Mesodermal cell (in vitro differentiated cells): Measurements from ENCODE around the gene KAZN.
A peak's percentile ranks its signal among the peaks of the same experiment; 100 is the strongest.

Experiments
- H3K27ac ChIP-seq: 2 replicates; pipeline ENCODE4 v1.7.0; 2013; ENCODE audit warnings: mild to moderate bottlenecking, low read depth, low read length, moderate library complexity; ENCODE audit not compliant: severe bottlenecking
- H3K36me3 ChIP-seq: 2 replicates; pipeline ENCODE4 v1.7.1; 2013; ENCODE audit warnings: mild to moderate bottlenecking, low read length, moderate library complexity; ENCODE audit not compliant: control insufficient read depth, insufficient read depth
- H3K4me1 ChIP-seq: one replicate; pipeline ENCODE4 v1.7.1; 2013; ENCODE audit warnings: mild to moderate bottlenecking, low read length; ENCODE audit not compliant: insufficient read depth, control insufficient read depth, poor library complexity, severe bottlenecking
- H3K4me3 ChIP-seq: 2 replicates; pipeline ENCODE4 v1.7.0; 2013; ENCODE audit warnings: low read length, control low read depth, mild to moderate bottlenecking; ENCODE audit not compliant: insufficient read depth, poor library complexity, severe bottlenecking; ENCODE audit errors: extremely low read depth
- H3K9me3 ChIP-seq: 2 replicates; pipeline ENCODE4 v1.7.1; 2013; ENCODE audit warnings: mild to moderate bottlenecking, low read length, moderate library complexity; ENCODE audit not compliant: control insufficient read depth
- WGBS, 2 experiments: methylation state at CpG; one replicate each; pipeline ENCODE4 v1.1.5; 2013; ENCODE audit warnings: missing lambda C conversion rate in 2 of 2; ENCODE audit not compliant: insufficient coverage in 2 of 2; 5-methylcytosine and 5-hydroxymethylcytosine counted together

The KAZN gene

DNA sequence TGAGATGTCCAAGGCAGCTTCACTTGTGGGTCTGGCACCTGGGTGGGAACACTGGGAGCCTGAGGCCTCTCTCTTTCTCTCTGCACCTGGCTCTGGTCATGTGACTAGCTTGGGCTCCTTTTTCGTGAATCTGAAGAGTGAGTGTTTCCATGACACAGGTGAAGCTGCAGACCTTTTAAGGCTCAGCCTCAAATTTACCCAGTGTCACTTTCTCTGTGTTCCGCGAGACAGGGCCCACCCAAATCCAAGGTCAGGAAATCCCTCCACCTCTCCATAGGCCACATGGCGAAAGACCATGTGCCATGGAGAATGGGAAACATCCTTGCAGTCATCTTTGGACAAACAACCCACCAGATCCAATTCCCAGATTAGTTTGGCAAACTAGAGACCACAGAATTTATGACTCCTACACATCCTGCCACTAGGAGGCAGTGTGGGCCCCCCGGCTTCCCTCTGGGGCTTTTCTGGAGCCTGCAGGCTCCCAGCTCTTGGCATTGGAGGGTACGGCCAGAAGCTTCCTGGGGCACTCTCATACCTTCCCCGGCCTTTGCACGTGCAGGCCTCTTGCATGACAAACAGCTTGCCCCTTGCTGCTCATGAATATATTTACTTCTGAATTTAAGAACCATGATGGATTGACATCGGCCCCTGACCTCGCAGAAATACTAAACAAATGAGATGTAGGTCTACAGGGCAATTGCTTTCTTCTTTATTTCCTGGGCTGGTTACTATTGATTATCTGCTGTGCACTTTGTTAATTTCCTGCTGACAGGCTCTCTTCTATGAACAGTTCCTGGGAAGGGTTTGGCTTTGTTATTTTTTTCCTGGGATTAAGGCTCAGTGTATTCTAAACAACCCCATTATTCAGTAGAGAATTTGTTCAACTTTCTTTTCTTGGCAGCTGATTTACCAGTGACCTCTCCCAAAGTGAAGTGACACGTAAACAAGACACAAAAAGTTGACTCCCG lies 180.7 kb downstream of the KAZN start:
- 67 to 75% methylated on average over 8 to 10 of the region's 12 CpGs for WGBS, 2 experiments
- H3K36me3 ChIP-seq, result no peaks in the 10 kb centered on the region
- peaks cover 6% of the 10 kb centered on the region for H3K4me1 ChIP-seq
- no peak overlapping the region for H3K27ac ChIP-seq
- H3K9me3 ChIP-seq, result no peaks in the 10 kb centered on the region
- no peak overlapping the region for H3K4me3 ChIP-seq

DNA sequence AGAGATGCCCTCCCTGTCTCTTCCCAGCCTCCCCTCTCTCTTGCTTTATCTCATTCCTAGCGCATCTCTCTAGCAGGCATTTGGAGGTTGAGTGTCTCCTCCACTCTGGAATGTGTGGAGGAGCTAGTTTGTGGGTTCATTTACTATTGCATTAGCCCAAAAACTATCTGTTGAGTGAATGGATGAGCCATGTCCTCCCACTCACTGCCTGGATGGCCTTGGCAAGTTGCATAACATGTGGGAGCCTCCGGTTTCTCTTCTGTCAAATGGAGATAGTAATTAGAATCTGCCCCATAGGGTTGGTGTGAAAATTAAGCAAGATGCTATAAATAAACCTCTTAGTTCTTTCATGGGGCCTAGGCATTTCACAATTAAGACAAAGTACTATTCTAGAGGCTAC lies 181.8 kb downstream of the KAZN start:
- no peak overlapping the region for H3K27ac ChIP-seq
- H3K4me3 ChIP-seq, result no peak overlapping the region
- no peaks in the 10 kb centered on the region for H3K36me3 ChIP-seq
- no peaks in the 10 kb centered on the region for H3K9me3 ChIP-seq
- peaks cover 6% of the 10 kb centered on the region for H3K4me1 ChIP-seq
- WGBS, 2 experiments, result 100% methylated on average over 1 of the region's 2 CpGs; no CpG with 5 or more reads in 1 of the 2 experiments

DNA sequence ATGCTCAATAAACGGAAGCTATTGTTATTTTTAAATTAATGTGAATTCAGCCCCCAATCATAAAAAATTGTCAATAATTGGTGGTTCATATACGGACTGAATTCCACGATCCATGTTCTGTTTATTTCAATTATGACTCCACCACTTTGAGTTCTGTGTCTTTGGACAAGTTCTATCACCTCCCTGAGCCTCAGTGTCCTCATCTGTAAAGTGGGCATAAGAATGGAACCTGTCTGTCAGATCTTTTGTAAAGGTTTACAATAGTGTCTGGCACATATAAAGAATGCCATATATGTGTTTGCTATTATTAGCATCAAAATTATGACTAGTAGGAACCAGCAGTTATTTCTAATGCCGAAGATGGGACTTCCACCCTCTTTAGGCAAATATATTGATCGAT lies 183.3 kb downstream of the KAZN start:
- no peak overlapping the region for H3K27ac ChIP-seq
- peaks cover 6% of the 10 kb centered on the region for H3K4me1 ChIP-seq
- H3K4me3 ChIP-seq, result no peak overlapping the region
- no peaks in the 10 kb centered on the region for H3K36me3 ChIP-seq
- 88 to 100% methylated on average over 1 to 3 of the region's 5 CpGs for WGBS, 2 experiments
- H3K9me3 ChIP-seq, result no peaks in the 10 kb centered on the region

DNA sequence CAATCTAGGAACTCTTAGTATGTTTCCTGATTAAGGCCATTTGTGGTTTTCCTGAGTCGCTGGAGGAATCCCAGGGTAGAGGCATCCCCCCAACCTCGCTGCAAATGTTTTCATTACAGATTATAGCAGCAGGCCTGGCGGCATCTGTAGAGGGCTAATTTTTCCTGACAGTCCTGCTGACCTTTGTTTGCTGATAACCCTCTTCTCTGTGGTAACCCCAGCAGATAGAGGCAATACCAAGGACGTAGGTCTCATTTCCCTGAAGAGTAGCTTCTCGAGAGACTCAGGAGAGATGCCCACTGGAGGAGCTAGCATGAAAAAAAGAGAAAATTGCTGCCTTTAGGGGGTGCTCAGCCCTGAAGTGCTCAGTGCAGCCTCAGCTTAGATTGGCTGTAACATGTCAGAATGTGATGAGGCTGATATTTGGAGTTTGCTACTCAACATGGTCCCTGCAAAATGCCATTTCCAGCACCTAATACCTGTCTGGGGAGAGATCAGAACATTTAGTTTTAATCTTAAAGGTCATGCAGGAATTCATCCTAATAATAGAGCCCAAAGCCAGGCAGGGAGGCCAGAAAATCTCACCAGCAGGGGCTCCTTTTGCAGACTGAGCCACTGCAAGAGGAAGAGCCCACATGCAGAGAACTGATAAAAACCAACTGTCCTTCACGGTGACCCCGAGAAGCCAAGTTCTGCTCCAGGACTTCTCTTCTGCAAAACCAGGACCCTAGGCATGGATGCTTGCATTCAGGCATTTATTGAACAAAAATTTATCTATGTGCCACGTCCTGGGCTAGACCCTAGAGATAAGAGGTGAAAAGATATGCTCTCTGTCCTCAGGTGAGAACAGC lies 184.5 kb downstream of the KAZN start:
- 46 to 49% methylated on average over 7 of the region's 8 CpGs for WGBS, 2 experiments
- no peaks in the 10 kb centered on the region for H3K9me3 ChIP-seq
- no peak overlapping the region for H3K4me3 ChIP-seq
- H3K27ac ChIP-seq, result peak overlapping the region; percentile 11
- no peaks in the 10 kb centered on the region for H3K36me3 ChIP-seq
- peaks cover 6% of the 10 kb centered on the region for H3K4me1 ChIP-seq

DNA sequence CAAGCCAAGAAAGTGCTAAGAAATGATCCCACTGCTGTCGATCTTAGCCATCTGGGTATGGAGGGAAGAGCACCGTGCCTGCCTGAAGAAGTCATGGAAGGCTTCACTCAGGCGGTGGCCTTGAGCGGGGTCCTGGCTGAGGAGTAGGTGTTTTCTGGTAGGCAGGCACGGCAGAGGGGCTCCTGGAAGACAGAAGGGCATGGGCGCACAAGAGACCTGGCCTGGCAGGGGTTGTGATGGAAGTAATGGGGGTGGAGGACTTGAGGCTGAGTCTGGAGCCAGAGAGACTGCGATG lies 185.1 kb downstream of the KAZN start:
- H3K36me3 ChIP-seq, result no peaks in the 10 kb centered on the region
- 94 to 96% methylated on average over 6 to 7 of the region's 7 CpGs for WGBS, 2 experiments
- no peak overlapping the region for H3K4me3 ChIP-seq
- H3K9me3 ChIP-seq, result no peaks in the 10 kb centered on the region
- peaks cover 6% of the 10 kb centered on the region for H3K4me1 ChIP-seq
- H3K27ac ChIP-seq, result no peak overlapping the region

DNA sequence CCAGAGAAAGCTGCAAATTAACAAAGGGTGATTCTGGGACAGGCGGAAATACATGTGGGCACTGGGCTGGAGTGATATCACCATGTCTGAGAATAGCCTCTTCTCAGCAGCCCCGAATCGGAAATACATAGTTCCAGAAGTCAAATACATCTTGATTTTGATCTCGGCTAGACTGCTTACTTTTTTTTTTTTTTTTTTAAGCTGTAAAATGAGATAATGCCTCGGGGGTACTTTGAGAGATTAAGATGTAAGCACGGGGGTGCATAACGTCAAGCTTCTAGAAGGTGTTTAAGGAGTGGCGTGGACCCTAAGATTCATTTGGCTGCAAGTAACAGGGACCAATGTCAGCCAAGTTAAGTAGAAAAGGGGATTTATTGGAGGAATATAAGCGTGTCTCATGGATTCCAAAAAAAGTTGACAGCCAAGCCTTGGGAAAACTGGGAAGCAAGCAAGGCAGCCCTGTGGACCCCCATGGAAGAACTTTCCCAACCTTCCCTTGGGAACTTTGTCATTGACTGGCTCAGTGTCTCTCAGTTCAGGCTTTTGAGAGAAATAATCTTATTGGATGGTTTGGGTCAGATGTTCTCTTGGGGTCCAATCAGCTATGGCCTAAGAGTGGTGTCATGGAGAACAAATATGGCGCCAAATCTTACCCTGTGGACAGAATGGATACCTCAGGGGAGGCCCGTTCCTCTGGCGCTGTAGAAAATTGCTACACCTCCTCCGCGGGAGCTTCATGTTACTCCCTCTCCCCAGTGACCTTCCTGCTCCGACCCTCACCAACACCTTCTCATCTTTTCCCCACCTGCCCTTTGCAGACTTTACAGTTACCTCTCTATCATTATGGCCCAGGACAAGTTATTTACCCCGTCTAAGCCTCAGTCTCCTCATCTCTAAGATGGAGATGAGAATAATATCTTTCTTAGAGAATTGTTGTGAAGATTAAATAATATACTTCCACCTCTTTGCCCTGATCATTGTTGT lies 186.6 kb downstream of the KAZN start:
- H3K4me3 ChIP-seq, result no peak overlapping the region
- H3K4me1 ChIP-seq, result peaks cover 6% of the 10 kb centered on the region
- H3K9me3 ChIP-seq, result no peaks in the 10 kb centered on the region
- no peak overlapping the region for H3K27ac ChIP-seq
- no peaks in the 10 kb centered on the region for H3K36me3 ChIP-seq
- WGBS, 2 experiments, result 95 to 97% methylated on average over 10 to 12 of the region's 16 CpGs

DNA sequence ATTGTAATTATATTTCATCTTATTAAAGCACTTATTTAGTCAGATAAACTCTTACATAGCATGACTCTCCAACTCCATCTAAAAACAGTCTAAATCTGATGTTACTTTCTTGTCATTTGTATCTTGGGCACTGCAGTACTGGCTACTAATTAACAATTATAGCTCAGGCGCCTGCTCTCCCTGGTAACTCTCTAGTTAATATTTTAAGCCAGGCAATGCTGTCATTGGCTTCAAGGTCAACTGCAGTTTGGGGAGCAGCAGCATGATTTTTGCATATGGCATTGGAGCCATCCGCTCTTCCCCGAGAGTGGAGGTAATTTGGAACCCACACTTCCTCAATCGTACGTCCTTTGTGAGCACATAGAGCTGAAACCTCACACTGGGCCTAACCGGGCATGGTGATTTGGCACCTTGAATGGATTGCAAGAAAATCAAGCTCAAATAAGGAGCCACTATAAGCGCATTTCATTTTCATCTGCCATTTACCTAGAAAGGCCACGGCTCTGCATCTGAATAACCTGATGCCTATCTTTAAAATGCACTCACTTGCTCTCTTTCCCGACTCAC lies 187.7 kb downstream of the KAZN start:
- Histone ChIP-seq H3K4me3 (no peak overlapping the region), H3K27ac (no peak overlapping the region), H3K36me3 (no peaks in the 10 kb centered on the region), H3K9me3 (no peaks in the 10 kb centered on the region), H3K4me1 (peaks cover 6% of the 10 kb centered on the region)
- WGBS, 2 experiments, result 93 to 94% methylated on average over 8 to 9 of the region's 9 CpGs

DNA sequence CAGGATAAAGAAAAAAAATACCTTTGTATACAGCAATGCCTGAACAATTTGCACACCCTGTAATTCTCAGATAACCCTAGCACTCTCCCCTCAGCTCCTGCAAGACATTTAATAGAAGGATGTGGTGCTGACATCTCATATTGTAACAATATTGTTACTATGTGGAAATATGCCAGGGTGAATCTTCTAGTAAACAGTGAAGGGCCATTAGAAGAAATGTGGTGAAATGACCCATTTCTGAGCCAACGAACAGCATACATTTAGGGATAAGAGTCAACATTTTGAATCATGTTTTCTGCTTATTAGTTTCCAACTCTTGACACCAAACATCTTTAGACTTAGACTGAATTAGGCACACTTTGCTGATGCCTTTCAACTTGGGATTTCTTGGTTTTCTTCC lies 188.2 kb downstream of the KAZN start:
- H3K4me3 ChIP-seq, result no peak overlapping the region
- H3K36me3 ChIP-seq, result no peaks in the 10 kb centered on the region
- no peak overlapping the region for H3K27ac ChIP-seq
- 100% methylated on average over 1 of the region's 1 CpG; no CpG with 5 or more reads in 1 of the 2 experiments for WGBS, 2 experiments
- peaks cover 6% of the 10 kb centered on the region for H3K4me1 ChIP-seq
- no peaks in the 10 kb centered on the region for H3K9me3 ChIP-seq

DNA sequence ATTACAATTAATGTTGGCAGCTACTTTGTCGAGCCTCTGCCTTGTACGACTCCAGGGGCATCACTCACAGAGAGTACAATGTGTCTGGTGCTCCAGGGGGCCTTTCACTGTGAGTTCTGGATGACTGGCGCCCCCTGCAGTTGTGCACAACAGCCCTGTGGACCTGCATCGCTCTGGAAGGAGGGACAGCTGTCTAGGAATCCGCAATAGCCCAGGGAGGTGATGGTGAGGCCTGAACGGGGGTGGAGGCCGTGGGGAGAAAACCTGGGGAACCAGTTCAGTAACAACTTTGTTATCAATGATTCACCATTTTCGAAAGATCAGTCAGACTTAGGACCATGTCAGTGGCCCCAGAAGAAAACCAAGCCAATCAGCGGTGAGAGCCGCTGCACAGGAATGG lies 189.1 kb downstream of the KAZN start:
- Histone ChIP-seq H3K27ac (no peak overlapping the region), H3K4me3 (no peak overlapping the region), H3K4me1 (peaks cover 6% of the 10 kb centered on the region), H3K9me3 (no peaks in the 10 kb centered on the region), H3K36me3 (no peaks in the 10 kb centered on the region)
- WGBS, 2 experiments, result 89 to 93% methylated on average over 10 of the region's 10 CpGs

DNA sequence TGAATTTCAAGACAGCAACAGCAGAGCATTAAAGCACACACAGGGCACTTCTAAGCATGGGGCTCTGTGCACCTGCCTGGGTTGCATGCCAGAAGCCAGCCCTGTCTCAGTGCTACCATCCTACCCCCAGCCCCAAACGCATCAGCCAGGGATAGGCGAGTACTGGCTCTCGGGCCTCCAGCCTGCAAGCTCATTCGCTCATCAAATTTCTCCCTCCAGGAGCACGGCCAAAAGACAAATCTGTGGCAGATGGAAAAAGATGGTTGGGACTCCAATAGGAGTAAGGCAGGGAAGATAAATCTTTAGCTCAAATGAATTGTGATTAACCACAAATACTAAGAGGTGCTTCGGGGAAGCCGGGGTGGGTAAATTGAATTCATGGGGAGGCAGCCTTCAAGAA lies 189.6 kb downstream of the KAZN start:
- Histone ChIP-seq H3K4me1 (peaks cover 1% of the 10 kb centered on the region), H3K4me3 (no peak overlapping the region), H3K9me3 (no peaks in the 10 kb centered on the region), H3K36me3 (no peaks in the 10 kb centered on the region), H3K27ac (no peak overlapping the region)
- 83 to 100% methylated on average over 2 of the region's 7 CpGs for WGBS, 2 experiments
